ENCODE results near the gene SERTM1.

Gene SERTM1

DNA sequence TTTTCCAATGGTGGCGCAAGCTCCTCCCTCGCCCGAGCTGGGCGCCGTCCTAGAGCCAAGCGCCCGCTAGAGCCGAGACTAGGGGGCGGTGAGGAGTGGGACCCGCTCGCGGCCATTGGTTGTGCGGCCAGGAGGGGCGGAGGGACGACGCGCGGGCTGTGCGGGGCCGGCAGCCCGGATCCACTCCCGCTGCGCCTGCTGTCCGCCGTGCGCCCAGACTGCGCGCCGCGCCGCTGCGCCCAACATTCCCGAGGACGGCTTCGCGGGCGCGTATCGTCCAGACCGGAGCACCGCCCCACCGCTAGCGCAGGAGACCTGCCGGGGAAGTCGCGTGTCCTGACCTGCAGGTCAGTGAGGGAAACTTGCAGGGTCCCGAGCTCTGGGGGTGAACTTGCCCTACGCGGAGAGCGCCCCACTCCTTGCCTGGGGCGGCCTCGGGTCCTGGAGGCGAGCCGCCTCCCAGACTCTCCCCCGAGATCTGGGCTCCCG is at the start of gene SERTM1:
SERTM1 (plus strand) TSS at position 183 of the 489 bp plus-strand sequence. CDS start 21,059 bp downstream, outside the sequence.
- DNase-seq, result no peak

DNA sequence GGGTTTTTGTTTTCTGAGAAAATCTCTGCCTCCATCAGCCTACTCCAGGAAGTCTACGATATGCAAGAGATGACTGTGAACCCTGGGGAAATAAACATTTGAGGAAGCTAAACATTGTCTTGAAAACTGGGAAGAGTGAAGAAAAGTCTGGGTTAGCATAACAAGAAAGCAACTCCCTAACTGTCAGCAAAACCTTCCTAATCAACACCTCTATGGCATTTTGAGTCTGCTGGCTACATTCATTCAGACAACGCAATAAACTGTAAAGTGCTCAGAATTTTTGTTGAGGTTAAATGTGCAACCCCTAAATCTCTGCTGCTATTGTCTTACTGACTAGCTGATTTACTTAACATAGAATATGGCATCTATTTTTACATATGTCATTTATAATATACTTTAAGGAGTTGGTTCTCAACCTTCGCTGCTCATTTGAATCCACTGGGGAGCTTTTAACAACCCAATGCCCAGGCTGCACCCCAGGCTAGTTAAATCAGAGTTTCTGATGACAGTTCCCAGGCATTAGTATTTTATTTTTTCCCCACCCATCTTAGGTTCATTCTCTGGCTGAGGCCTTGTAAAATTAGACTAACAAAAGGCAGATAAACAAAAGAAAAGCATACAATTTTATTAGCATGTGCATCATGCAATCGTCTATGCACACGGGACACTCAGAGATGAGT is 45.3 kb upstream of the SERTM1 start:
- DNase-seq, result no peak

- DNase-seq, result no peak
These were observed 44.8 kb upstream of the SERTM1 start for GRCh38 chr13:36629057-36629385.

GRCh38 chr13:36630181-36630803 is 43.5 kb upstream of the SERTM1 start:
- DNase-seq, result no peak

- no peak for DNase-seq
These were observed 34.2 kb upstream of the SERTM1 start for GRCh38 chr13:36639610-36640009.

DNA sequence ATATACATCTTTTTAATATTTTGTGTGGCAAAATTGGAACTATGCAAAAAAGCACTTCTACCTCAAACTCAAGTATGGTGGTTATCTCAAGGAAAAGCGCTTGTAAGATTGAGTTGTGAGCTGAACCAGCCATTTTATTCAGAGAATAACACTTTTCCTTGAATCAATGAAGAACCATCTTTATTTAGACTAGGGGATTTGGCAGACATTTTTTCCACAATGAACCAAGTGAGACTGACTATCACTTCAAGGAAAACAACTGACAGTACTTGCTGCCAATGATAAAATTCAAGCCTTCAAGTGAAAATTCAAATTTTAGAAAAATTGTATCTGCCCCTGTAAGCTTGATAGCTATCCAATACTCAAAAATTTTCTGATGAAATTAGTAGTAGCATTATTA is 23.2 kb upstream of the SERTM1 start:
- DNase-seq, result no peak

DNA sequence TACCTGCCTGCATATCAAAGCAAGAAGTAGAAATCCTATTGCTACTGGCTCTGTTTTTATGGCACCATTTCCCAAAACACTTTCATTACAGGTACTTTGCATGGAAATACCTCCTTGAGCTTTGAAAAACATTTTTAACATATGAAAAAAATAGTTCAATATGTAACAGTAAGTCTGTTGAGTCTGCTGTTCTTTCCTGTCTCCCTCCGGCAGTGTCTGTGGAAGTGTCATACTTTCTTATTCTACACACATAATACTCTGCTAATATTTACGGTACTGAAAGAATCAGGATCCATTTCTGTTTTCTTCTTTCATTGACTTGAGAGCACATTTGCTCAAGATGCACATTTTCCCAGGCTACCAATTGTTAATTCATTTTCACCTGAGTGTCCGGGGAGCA is 8.2 kb upstream of the SERTM1 start:
- DNase-seq, result no peak

DNA sequence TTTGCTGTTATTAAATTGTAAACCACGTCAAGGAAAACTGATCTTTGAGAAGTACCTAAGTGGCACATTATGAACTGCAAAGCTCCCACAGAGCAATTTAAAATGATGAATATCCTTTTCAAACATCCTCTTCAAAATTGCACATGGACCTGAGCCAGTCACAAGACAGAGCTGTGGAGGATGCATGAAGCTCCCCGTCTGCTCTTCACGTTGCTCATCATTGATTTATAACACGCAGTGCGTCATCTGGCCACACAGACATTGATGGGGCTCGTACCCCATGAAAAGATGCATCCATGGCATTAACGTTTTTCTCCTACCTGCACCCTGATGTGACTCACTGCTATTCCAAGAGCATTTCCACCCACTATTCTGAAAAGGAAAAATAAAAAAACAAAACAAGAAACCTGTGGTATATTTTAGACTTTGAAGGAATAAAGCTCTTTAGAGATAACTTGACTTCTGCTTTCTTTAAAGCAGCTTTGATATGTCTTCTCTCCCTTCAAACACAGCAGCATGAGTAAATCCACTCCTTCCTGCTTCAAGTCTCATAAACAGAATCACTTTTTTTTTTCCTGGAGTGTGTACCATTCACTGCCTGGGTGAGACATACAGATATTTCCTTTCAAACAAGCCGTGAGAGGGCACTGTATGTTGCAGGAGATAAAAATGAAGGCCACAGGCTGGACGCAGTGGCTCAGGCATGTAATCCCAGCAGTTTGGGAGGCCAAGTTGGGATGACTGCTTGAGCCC is 7.2 kb upstream of the SERTM1 start:
- no peak for DNase-seq

DNA sequence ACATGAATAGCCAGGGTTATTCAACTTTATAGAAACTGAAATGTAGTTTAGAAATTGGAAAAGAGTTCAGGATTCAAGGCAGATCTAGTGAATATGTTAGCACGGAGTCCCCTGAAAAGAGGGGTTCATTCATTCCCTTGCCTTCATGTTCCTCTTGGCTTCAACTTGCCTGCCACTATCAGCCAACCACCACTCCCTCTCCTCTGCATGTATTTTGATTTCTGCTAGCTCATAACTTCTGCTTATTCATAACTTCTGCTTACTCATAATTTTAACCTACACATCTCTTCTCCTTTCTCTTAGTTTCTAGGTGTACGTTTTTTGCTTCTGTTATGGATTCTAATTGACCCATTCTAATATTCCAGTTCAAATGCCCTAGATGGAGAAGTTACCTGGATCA is 5.5 kb upstream of the SERTM1 start:
- no peak for DNase-seq

DNA sequence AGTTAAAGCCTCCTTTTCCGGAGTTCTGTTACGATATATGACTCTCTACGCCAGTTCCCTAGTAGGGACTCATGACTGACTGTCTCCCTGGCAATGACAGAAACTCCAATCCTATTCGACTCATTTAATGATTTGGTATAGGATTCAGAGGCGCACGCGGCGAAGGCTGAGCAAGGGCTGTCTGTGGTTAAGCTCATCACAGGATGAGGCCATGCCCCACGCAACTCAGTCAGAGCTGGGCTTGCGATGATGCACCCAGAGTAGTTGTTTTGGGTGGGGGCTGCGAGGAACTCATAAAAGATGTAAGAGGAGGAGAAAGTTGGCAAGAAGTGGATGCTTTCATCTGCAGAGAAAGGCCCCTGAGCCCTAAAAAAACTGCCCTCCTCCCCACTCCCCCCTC is 468 bp upstream of the SERTM1 start:
- DNase-seq, result no peak

GRCh38 chr13:36674337-36675212 is 755 bp downstream of the SERTM1 start:
- DNase-seq, result no peak

GRCh38 chr13:36675213-36675536 is 1.4 kb downstream of the SERTM1 start:
- DNase-seq, result no peak

DNA sequence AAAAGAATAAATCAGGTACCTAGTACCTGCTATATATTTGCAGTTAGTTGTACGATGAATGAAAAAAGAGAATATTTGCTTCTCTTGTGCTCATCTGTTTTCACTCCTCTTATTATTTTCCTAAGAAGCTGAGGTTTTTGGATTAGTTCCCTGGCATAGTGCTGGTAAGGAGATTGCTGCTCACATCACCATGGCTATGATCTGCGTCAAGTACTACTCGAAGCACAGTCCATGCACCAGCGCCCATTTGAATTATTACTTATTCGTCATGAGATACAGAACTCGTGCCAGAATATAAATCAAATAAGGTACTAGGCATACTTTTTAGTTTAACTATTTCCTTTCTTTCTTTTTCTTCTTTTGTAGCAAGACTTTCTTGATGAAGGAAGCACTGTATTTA is 7.1 kb downstream of the SERTM1 start:
- no peak for DNase-seq

DNA sequence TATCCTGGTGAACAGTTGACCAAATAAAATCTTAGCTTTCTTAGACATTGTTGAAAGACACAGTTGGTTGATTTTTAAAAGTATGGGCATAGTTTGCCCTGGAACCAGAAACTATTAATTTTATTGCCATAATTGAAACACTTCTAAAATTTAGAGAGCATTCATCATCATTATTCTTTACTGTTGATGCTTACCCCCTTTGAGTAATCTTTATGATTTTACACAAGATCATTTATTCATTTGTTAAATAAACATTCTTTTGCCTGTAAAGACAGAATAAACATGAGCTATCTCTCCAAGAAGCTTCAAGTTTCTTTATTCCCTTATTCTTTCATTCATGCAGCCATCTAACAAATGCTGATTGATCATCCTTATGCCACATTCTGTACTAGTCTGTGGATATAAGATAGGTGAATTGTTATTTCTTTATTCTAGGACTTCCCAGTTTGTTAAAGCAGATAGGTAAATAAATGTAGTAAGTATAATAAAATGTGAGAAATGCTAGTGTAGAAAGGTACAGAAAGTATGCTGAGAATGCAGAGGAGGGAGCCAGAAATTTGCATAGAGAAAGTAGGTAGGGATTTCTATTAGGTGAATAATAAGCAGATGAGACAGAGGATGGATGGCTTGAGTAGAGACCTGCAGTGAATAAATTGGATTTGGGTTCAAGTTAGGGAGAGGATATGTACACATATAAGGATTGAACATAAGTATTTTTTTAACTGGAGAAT is 8.2 kb downstream of the SERTM1 start:
- DNase-seq, result no peak

- DNase-seq, result no peak
These were observed 9.9 kb downstream of the SERTM1 start for GRCh38 chr13:36683701-36684100.

DNA sequence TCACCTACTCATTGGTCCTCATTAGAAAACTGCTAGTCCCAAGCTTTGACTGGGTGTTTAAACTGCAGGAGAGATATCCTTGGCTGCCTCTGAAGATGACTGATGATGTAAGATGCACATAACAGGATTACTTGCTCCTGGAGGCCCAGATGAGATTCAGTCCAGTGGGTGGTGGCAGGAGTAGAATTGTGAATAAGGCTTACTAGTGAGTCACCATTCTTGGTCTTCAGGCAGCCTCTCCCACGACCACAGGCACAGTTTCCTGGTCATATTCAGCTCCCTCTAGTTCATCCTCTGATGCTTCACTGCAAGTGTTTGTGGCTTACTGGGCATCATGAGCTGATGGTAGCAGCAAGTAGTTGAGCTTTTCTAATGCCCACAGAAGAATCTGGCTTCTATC is 12.1 kb downstream of the SERTM1 start:
- DNase-seq, result no peak

DNA sequence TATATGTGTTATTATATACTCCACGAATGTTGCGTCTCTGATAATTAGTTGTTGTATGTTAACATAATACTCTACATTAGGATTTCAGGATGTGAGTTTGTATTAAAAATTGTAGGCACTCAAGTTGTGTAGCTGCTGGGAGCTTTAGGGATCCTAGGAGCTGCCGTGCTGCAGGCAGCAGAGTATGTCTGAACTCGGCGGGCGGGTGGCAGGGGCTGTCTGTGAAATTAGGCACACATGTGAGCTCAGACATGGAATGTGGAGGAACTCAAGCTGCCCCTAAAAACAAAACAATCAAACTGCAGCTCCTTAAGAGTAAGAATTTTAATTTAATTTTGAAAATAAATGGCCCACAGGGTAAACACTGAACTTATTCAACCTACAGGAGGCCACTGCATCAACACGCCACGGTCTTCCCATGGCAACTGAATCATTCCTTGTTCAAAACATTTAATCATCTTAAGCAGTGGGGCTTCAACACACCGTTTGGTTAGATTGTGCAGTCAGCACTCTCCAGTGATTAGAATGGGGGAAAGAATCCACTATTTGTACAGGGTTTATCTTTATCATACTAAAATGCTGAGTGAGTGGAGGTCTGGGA is 22.7 kb downstream of the SERTM1 start:
- no peak for DNase-seq

DNA sequence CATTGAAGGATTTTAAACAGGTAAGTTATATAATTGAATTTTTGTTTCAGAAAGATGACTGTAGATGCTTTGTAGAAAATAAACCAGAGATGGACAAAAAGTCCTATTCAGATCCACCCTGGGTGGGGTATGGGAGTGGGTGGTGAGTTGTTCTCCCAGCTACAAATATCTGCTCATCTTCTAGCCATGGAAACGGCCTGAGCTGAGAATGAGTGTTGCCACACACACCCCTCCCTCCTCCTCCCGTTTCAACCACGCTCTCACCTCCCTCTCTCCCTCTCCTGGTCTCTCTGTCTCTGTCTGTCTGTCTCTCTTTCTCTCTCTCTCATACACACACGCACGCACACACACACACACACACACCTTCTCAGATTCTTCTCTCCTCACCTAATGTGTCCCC is 26.4 kb downstream of the SERTM1 start:
- DNase-seq, result no peak

- DNase-seq, result no peak
These were observed 32.9 kb downstream of the SERTM1 start for GRCh38 chr13:36706755-36707154.

DNA sequence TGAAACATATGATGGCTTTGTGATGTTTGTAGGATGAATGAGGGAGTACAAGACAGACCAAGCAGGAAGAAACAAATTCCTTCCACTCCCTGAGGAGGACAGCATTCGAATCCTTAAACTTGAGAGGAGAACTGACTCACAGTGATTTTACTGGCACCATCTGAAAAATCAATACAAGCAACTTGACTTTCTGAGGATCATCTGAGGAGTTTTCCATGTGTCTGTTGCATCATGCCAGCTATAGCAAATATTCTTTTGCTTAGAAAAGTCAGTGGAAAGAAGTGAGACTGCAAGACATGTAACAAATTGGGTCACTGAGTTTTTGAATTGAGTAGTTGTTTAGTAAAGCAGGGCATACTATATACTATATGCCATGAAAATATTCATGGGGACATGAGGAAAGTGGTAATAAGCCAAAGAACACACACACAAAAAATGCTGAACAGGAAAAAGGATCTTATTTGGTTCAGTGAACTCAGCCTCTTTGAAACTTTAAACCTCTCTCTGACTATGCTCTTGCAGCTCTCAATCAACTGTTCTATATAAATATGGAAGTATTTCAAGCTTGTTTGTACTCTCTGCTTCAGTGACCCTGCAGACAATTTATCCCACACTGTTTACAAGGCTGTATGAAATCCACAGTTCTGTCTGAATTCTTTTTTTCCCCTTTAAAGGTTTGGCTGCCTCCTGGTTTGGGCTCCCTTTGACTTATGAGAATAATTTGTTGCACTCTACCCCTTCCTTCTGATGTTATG is 35.5 kb downstream of the SERTM1 start:
- DNase-seq, result no peak

DNA sequence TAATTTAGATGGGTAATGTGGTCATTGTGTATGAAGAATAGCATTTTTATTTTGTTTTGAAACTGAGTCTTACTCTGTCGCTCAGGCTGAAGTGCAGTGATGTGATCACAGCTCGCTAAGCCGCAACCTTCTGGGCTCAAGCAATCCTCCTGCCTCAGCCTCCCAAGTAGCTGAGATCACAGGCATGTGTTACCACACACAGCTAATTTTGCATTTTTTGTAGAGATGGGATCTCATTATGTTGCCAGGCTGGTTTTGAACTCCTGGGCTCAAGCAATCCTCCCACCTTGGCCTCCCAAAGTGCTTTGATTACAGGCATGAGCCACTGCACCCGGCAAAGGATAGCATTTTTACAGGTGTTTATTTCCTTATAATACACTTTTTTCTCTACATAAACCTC is 36.6 kb downstream of the SERTM1 start:
- no peak for DNase-seq
